ENCODE results near the gene TET3. TPM values are rescaled to one million over a fixed set of nuclear protein-coding genes. Genes with fewer than 3 reads are reported as not detected.

The TET3 gene
- total RNA-seq, 1 experiment from 2014 or later = 3.7 TPM

DNA sequence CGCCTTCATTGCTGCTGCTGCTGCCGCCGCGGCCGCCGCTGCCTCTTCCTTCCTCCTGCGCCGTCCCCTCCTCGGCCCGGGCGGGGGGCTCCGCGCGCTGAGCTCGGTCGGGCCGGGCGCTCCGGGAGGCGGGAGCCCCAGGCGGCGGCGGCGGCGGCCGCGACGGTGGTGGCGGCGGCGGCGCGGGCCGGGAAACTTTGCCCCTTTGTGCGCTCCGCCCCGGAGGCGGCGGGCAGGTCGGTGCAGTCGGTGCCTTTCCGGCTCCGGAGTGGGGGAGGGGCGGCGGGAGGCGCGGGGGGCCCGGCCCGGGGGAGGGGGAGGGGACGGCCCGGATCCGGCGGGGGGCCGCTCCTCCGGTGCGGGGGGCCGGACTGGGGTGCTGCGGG lies 205 bp downstream of the TET3 start:
- no peak for DNase-seq (ENCODE audit: low spot score)
- in situ Hi-C loops (cut with HindIII; ENCODE audit: low sequenced_read_pairs) = no loop called here

DNA sequence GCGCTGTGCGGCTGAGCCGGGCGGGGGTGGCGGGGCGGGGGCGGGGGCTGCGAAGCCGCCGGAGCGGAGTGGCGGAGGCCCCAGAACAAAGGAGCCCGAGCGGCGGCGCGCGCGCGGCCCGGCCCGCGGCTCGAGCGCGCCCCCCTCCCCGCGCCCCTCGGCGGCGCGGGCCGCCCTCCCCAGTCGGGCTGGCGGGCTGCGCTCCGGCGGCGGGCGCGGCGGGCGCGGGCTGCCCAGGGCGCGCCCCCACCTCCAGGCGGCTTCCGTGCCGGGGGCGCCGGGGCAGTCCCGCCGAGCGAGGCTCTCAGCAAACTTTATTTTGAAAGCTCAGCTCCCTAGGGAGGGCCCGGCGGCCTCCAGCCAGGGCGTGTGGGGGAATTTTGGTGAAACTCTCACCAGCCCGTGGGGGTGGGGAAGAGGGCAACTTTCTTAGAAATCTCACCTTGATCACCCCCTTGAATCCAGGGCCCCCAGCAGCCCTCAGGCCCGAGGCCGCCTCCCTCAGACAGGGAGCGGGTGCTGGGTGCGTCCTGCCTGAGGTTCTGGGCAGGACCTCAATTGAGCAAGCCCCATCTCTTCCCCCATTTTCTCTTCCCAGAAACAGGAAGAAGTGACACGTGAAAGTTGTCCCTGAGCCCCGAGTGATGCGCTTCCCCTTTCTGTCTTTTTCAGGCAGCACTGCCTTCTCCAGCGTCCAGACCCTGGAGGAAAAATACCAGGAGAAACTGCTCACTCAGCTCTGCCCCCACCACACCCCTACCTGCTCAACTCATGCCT lies 786 bp downstream of the TET3 start:
- in situ Hi-C loops (cut with HindIII; ENCODE audit: low sequenced_read_pairs) = no loop called here
- DNase-seq (ENCODE audit: low spot score) = no peak

DNA sequence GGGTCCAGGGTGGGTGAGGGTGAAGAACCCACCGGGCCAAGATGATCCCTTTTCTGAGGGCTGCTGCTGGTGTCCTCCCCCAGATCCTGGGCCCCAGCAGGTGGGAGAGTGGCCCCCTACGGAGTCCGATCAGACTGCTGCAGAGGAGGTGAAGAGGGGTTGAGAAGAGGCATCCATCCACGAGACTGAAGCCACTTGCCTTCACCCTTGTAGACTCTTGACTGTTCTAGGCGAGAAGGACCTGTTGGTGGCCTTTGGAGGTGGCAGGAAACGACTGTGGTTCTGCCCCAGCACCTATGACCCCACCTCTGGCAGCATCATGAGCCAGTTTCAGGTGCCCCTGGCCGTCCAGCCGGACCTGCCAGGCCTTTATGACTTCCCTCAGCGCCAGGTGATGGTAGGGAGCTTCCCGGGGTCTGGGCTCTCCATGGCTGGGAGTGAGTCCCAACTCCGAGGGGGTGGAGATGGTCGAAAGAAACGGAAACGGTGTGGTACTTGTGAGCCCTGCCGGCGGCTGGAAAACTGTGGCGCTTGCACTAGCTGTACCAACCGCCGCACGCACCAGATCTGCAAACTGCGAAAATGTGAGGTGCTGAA lies 1.5 kb downstream of the TET3 start:
- DNase-seq (ENCODE audit: low spot score) = no peak
- in situ Hi-C loops (cut with HindIII; ENCODE audit: low sequenced_read_pairs) = no loop called here

DNA sequence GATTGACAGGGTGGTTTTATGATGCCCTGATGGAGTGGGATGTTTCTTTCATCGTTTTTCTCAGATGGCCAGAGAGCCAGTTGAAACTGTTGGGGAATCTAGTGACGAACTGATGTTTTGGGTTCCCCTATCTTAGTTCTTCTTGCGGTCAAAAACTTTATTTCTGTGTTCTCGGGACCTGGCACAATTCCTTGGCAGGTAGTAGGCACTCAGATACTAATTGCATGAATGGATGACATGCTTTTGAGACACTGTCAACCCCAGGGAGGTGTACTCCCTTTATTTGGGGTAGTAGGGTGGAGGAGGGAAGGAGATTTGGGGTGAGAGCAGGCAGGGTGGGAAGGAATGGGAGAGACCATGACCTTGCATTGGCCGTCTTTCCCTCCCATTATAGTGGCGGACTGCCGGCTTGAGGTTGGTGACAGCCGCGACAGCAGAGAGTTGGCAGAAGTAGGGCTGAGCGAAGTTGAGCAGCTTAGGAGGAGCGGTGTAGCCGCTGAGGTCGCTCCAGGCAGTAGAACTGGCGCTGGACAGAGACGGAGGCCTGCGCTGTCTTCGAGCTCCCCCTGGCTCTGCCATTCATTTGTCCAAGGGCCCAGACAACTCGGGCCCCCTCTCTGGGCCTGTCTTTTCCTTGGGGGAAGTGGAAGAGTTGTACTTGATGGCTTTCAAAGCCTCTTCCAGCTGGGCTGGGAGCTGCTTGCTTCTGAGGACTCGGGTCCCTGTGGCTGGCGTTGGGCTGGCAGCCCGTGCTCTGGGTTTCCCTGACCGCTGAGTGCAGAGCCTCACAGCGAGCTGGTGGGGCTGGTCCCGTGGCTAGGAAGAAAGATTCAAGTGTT lies 2.6 kb downstream of the TET3 start:
- in situ Hi-C loops (cut with HindIII; ENCODE audit: low sequenced_read_pairs) = no loop called here
- DNase-seq (ENCODE audit: low spot score) = no peak

DNA sequence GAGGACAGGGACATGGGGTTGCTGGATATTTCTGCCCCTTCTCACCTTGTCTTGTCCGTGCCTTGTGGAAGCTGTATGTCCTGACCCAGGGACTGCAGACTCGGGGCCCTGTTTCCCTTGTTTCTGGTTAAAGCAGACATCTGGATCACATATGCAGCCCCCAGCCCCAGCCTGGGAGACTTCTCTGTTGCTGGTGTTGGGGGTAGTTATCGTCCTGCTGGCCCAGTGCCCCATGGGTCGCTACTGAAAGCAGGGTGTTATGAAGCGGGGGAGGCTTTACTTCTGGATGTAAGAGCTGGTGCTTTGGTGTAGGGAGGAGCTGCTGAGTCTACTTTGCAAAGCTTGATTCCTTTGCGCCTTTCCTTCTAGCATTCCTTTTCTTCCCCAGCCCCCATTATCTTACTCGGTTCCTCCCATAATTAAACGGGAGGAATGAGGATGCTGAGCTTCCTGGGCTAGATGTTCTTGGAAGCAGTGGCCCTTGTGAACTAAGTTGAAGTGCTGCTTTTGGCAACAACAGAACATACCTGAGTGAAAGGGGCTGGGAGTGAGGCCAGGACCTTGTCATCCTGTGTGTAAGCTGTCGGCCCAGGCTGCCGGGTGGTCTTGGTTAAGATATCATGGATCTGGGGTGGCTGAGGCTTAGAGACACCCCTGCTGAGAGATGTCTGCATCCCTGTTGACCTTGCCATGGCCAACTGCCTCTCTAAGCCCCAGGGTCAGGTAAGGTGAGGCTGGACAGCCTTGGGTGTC lies 3.4 kb downstream of the TET3 start:
- DNase-seq (ENCODE audit: low spot score) = no peak
- in situ Hi-C loops (cut with HindIII; ENCODE audit: low sequenced_read_pairs) = no loop called here

DNA sequence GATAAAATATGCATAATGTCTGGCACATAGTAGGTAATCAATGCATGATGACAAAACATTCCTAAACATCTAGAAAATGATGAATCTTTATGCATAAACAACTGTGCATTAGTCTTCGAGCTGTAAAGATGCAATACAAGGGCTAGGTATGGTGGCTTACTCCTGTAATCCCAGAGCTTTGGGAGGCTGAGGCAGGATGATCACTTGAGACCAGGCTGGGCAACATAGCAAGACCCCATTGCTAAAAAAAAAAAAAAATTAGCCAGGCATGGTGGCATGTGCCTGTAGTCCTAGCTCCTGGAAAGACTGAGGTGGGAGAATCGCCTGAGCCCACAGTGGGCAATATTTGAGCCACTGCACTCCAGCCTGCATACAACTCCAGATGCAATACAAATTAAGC lies 5.3 kb downstream of the TET3 start:
- in situ Hi-C loops (cut with HindIII; ENCODE audit: low sequenced_read_pairs) = no loop called here
- DNase-seq (ENCODE audit: low spot score) = no peak

DNA sequence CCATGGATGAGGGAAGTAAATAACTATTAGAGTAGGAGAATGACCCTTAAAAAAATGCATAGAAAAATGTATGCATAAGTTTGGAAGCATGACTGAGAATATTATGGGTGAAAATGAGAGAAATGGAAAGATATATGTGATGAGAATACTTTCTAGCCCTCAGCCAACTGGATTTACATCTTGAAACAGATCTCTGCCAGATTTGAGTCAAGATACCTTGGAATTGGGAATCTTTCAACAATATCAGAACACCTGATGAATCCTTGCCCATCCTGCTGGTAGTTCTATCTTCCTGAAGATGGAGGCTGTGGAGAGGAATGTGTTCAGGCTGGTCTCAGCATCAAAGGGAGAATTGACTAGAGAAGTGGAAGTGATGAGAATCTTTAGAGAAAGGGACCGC lies 5.8 kb downstream of the TET3 start:
- in situ Hi-C loops (cut with HindIII; ENCODE audit: low sequenced_read_pairs) = no loop called here

DNA sequence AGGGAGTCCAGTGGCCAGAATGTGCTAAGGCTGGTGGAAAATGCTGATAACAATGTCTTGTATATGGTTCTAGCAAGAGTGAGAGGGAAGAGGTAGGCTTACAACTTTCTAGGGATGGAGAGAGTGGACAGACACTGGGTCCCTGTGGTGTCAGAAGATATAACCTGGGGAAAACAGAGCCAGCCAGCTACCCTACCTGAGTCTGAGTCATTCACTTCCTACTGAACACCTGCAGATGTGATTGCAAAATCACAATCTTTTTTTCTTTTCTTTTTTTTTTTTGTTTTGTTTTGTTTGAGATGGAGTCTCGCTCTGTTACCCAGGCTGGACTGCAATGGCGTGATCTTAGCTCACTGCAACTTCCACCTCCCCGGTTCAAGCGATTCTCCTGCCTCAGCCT lies 7.3 kb downstream of the TET3 start:
- in situ Hi-C loops (cut with HindIII; ENCODE audit: low sequenced_read_pairs) = no loop called here
- DNase-seq (ENCODE audit: low spot score) = no peak

More for the DNA sequence above, 5.8 kb downstream of the TET3 start:
- DNase-seq (ENCODE audit: low spot score) = no peak

DNA sequence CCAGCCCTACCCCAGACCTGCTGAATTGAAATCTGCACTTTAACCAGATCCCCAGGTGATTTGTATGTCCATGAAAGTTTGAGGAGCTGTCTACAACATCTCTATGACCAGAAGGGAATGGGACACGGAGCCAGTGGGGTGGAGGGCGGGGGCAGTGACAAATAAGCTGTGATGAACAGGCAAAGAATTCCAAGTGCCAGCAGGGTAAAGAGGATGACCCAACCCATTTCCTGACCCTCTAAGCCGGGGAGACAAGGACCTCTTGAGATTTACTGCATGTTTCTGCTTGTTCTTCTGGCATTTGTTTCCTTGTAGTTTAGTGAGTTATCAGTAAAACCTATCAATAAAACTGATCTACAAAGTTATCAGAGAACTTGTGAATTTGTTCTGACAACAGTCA lies 8.7 kb downstream of the TET3 start:
- in situ Hi-C loops (cut with HindIII; ENCODE audit: low sequenced_read_pairs) = no loop called here
- DNase-seq (ENCODE audit: low spot score) = no peak

DNA sequence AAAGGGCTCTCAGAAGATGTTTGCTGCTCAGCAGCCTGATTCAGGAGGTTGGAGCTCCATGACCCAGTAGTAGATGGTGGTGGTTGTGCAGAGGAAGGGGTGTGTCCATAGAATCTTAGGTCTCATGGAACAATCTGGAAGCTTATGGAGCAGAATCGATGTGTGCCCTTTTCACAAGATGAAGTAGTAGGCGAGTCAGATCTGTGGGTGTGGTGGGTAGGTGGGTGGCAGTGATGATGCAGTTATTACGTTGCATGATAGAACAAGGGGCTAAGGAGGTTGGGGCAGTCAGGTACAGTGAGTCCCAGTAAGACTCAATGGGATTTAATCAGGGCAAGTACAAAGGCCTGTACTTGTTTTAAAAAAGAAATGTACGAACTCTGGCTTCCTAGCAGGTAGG lies 9.1 kb downstream of the TET3 start:
- in situ Hi-C loops (cut with HindIII; ENCODE audit: low sequenced_read_pairs) = no loop called here
- DNase-seq (ENCODE audit: low spot score) = no peak

DNA sequence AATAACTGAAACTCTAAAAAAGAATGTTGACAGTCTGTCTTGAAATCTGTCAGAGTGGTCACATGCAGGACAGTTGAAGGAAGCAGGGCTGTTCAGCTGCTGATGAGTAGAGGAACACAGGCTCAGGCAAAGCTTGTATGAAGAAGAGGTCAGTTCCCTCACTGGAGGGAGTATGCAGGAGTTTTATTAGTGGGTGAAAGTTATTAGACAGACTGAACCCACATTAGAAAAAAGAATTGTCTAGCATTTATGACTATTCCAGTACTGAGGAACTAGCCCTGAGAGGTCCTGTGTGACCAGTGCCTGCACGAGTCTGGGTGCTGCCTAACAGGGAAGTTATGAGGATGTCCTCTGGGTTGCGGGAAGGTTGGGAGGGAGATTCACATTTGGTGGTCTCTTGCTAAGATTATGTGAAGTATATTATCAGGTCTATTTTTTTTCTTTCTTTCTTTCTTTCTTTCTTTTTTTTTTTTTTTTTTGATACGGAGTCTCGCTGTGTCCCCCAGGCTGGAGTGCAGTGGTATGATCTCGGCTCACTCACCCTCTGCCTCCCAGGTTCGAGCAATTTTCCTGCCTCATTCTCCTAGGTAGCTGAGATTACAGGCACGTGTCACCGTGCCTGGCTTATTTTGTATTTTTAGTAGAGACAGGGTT lies 9.6 kb downstream of the TET3 start:
- DNase-seq (ENCODE audit: low spot score) = no peak
- in situ Hi-C loops (cut with HindIII; ENCODE audit: low sequenced_read_pairs) = no loop called here

DNA sequence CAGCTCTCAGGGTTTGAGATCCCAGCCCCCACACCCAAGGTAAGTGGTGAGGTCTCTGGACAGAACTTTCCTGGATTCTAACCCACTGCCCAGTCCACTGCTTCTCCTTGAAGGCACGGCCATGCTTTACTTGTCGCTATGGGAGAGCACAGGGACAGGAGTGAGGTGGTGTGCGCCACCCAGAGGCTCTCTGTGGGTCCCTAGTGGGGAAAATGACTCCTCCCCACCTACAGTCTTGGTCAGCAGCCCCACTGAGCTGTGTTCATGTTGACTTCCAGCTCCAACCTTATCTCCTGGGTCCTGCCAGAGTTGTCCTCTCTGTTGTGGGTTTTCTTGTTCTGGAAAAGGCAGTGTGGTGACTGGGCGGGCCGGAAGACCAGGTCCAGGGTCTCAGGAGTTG lies 11.1 kb downstream of the TET3 start:
- in situ Hi-C loops (cut with HindIII; ENCODE audit: low sequenced_read_pairs) = no loop called here
- DNase-seq (ENCODE audit: low spot score) = no peak

DNA sequence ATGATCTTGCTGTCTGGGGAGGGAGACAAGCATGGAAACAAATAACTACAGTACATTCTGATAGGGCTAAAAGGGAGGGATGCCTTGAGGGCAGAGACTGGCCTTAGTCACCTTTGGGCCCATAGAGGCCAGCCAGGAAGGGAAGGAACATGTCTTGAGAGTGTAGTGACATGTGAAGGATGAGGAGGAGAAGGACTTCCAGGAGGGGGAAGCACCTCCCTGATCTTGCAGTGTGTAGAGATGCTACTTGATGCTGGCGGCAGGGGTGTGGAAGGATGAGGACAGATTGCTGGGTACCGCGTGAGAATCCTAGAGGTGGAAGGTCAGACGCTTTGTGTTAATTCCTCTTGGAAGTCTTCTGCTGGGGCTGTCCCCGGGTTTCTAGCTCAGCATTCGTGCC lies 13.1 kb downstream of the TET3 start:
- DNase-seq (ENCODE audit: low spot score) = no peak
- in situ Hi-C loops (cut with HindIII; ENCODE audit: low sequenced_read_pairs) = no loop called here

DNA sequence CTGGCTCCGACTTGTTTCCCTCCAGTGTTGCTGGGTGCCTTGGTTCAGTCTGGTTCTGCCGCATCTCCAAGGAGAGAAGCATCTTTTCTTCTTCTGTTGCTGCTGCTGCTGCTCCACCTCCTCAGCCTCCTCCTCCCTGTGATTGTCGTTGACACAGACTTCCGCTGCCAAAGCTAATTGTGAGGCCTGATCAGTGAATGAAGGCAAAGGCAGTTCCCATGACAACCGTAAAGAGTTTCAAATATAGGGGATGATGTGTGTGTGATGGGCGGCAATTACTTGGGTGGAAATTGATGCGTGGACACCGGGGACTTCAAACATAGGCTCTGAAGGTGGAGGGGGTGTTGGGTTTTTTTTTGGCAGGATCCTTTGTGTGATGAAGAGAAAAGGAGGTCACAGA lies 13.7 kb downstream of the TET3 start:
- DNase-seq (ENCODE audit: low spot score) = no peak
- in situ Hi-C loops (cut with HindIII; ENCODE audit: low sequenced_read_pairs) = no loop called here

DNA sequence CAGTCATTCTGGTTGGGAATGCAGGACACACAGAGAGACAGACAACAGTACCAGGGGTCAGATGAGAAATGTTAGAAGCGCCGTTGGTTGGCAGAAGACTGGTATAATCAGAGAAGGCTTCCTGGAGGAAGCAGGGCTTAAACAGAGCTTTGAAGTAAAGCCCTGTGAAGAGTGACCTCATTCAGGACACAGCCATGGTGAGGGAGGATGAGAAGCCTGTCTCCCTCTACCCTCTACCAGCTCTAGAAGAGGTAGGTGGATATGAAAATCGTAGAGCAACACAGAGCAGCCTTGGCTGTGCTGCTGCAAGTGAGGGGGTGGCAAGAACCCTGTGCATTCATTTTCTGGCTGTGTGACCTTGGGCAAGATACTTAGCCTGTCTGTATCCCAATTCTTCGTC lies 14.2 kb downstream of the TET3 start:
- DNase-seq (ENCODE audit: low spot score) = no peak

DNA sequence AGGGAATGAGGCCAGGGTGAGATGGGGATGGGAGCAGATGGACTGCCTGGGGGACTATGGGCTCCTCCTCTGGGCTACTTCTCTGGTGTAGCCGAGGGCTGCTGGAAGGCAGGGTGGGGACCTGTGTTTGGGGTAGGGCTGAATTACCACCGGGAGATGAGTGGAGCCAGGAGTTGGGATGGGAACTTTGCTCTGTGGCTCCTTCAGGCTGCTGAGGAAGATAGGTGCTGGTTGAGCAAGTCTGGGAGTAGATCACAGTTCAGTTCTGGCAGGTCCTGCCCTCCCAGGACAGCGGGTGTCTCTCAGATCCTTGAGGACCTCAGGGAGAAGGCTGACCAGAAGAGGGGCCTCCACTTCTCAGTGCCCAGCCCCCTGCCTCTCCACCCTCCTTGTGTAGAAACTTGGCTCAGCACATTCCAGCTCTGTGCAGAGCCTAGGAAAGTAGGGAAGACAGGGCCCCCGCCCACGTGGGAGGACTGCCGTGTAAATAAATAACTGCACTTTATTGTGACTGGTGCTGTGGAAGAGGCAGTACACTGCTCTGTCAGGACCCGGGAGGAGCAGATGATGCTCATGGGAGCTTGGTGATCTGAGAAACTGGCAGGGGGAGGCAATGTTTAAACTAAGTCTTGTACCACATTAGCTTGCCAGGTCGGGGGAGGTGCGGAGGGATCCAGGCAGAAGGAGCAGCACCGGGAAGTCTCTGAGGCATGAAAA lies 15.3 kb downstream of the TET3 start:
- DNase-seq (ENCODE audit: low spot score) = no peak
- in situ Hi-C loops (cut with HindIII; ENCODE audit: low sequenced_read_pairs) = no loop called here

More for the DNA sequence above, 14.2 kb downstream of the TET3 start:
- in situ Hi-C loops (cut with HindIII; ENCODE audit: low sequenced_read_pairs) = no loop called here

DNA sequence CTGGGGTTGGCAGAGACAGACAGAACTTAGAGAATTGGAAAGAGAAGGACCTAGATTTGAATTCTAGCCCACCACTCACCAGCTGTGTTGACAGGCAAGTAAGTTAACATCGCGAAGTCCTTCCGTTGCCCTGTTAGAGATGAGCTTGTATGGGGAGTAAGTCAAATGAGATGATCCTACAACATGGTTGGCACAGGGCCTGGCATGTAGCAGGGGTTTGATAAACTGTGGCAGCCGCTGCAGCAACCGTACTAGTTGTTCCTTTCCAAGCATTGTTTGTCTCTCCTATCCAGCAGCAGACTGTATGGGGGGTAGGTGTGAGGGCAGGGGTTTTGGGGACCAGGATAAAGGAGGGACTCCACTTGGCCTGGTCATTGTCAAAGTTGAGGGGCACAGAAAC lies 16.0 kb downstream of the TET3 start:
- in situ Hi-C loops (cut with HindIII; ENCODE audit: low sequenced_read_pairs) = no loop called here
- DNase-seq (ENCODE audit: low spot score) = no peak

DNA sequence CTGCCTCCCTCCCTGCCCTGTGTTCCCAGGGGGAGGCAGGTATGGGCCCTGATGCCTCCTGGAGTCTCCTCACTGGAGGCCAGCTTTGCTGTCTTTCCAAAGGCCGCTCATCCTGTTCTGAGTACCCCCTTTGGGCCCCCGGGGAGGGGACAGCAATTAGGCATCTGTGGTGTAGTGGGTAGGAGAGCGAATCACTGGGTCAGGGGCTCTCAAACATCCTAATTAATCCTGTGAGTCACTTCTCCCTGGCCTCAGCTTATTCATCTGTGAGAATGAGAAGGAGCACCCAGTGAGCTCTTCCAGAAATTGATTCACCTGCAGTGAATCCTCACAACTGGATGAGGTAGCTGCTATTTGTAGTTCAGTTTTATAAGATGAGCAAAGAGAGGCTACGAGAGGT lies 16.4 kb downstream of the TET3 start:
- DNase-seq (ENCODE audit: low spot score) = no peak
- in situ Hi-C loops (cut with HindIII; ENCODE audit: low sequenced_read_pairs) = no loop called here
